A549 (cell line): ENCODE measurements around the gene ZBTB16. TPM values are rescaled to one million over a fixed set of nuclear protein-coding genes. Genes with fewer than 3 reads are reported as not detected.
A peak's percentile ranks its signal among the peaks of the same experiment; 100 is the strongest.

Source experiments
- ATAC-seq, 2 experiments: fragments of 200-7000 bp in 1 of 2; fragments of >200 bp in 1 of 2; cut with Nextera tagmentation in 1 of 2; cut with Tn5 transposase in 1 of 2; 3 replicates each; pipeline versions ENCODE4 v1.8.0 to v1.9.1; 2018 to 2020; ENCODE audit warnings: mild to moderate bottlenecking in 1 of 2, moderate library complexity in 1 of 2
- CTCF ChIA-PET: fragments of 300-600 bp; sonication (Branson Sonifier 250); formaldehyde crosslinking; extraction: SDS; loops from one replicate; lab custom pipeline; 2021; ENCODE audit warnings: antibody characterized with exemption, inconsistent platforms; lab: Yijun Ruan, JAX
- POLR2A ChIA-PET: fragments of 350-600 bp; formaldehyde crosslinking; extraction: SDS; loops from one replicate; lab custom pipeline; 2021; ENCODE audit warnings: antibody characterized with exemption, inconsistent platforms; lab: Yijun Ruan, JAX
- DNase-seq, 2 experiments: peaks; one replicate each; pipeline versions ENCODE4 v3.0.0 to v3.0.0-alpha.2; 2011 to 2016; ENCODE audit warnings: low read depth in 1 of 2, low spot score in 1 of 2
- FAIRE-seq: peaks from 2 replicates; lab custom pipeline; 2011; peaks lifted over from hg19 to GRCh38; lab: Jason Lieb, UNC
- H3K27ac ChIP-seq, 2 experiments: fragments of >200 bp; sonication (Bioruptor Twin); formaldehyde crosslinking; 3 replicates each; pipeline ENCODE4 v1.5.1; 2016 to 2017
- H3K4me1 ChIP-seq: fragments of >200 bp; sonication (Bioruptor Twin); formaldehyde crosslinking; 3 replicates; pipeline ENCODE4 v1.6.1; 2016
- H3K4me2 ChIP-seq: fragments of >200 bp; sonication (Bioruptor Twin); formaldehyde crosslinking; 3 replicates; pipeline ENCODE4 v1.6.1; 2016
- H3K4me3 ChIP-seq: fragments of >200 bp; sonication (Bioruptor Twin); formaldehyde crosslinking; 3 replicates; pipeline ENCODE4 v1.5.1; 2016
- H3K9me3 ChIP-seq: fragments of >200 bp; sonication (Bioruptor Twin); formaldehyde crosslinking; 3 replicates; pipeline ENCODE4 v1.6.1; 2016
- CEBPB ChIP-seq, 2 experiments: fragments of >200 bp in 1 of 2; sonication (Bioruptor Twin) in 1 of 2; formaldehyde crosslinking in 1 of 2; IDR thresholded peaks; 2 replicates each; pipeline ENCODE4 v1.6.1; 2012 to 2016
- EHF ChIP-seq: fragments of 250-450 bp; sonication (Bioruptor Pico); IDR thresholded peaks from 2 replicates; pipeline ENCODE4 v1.5.0; 2020; ENCODE audit warnings: mild to moderate bottlenecking
- EP300 ChIP-seq, 2 experiments: fragments of >200 bp; sonication (Bioruptor Twin); formaldehyde crosslinking; IDR thresholded peaks; 2 replicates in 1 of 2; 3 replicates in 1 of 2; pipeline ENCODE4 v1.6.1; 2016 to 2017
- ESRRA ChIP-seq: fragments of 150-350 bp; IDR thresholded peaks from 2 replicates; pipeline ENCODE4 v1.6.1; 2014; ENCODE audit warnings: mild to moderate bottlenecking, low read length, borderline replicate concordance
- FOSB ChIP-seq: fragments of 250-450 bp; sonication (Bioruptor Pico); IDR thresholded peaks from 2 replicates; pipeline ENCODE4 v1.5.0; 2020; ENCODE audit warnings: mild to moderate bottlenecking, moderate library complexity
- HDAC2 ChIP-seq: fragments of 200-600 bp; sonication (generic); IDR thresholded peaks from 2 replicates; pipeline ENCODE4 v1.6.1; 2016
- HEYL ChIP-seq: fragments of 250-450 bp; sonication (Bioruptor Pico); IDR thresholded peaks from 2 replicates; pipeline ENCODE4 v1.8.0; 2021; ENCODE audit warnings: mild to moderate bottlenecking, moderate library complexity
- HOXA7 ChIP-seq: fragments of 250-450 bp; sonication (Bioruptor Pico); IDR thresholded peaks from 2 replicates; pipeline ENCODE4 v1.5.0; 2020; ENCODE audit warnings: mild to moderate bottlenecking, moderate library complexity
- HOXB5 ChIP-seq: fragments of 250-450 bp; sonication (Bioruptor Pico); IDR thresholded peaks from 2 replicates; pipeline ENCODE4 v1.5.0; 2020; ENCODE audit warnings: mild to moderate bottlenecking, moderate library complexity
- JUNB ChIP-seq: fragments of >200 bp; sonication (Bioruptor Twin); formaldehyde crosslinking; IDR thresholded peaks from 2 replicates; pipeline ENCODE4 v1.6.1; 2016
- MAX ChIP-seq: IDR thresholded peaks from 2 replicates; pipeline ENCODE4 v1.6.1; 2012
- PBX3 ChIP-seq: IDR thresholded peaks from 2 replicates; pipeline ENCODE4 v1.6.1; 2012
- RCOR1 ChIP-seq: fragments of 150-350 bp; IDR thresholded peaks from 2 replicates; pipeline ENCODE4 v1.6.1; 2014; ENCODE audit warnings: antibody characterized with exemption, low read length, low read depth
- ZC3H11A ChIP-seq: fragments of 450-650 bp; IDR thresholded peaks from 2 replicates; pipeline ENCODE4 v1.6.1; 2014; ENCODE audit warnings: antibody characterized with exemption, mild to moderate bottlenecking
- WGBS: methylation state at CpG from one replicate; pipeline ENCODE4 v1.1.6; 2017; ENCODE audit errors: missing lambda C conversion rate; 5-methylcytosine and 5-hydroxymethylcytosine counted together
- polyA plus RNA-seq, 4 experiments: library from polyadenylated mRNA; depleted of rRNA in 3 of 4; stranded (reverse); fragments of >200 nt; fragmentation: RNase III in 1 of 4; extraction: RNeasy Plus Mini Kit Qiagen cat#74134 plus additional on column Dnase treatment in 1 of 4; gene quantifications; 2 replicates in 3 of 4; 3 replicates in 1 of 4; pipeline ENCODE4 v1.2.3, GENCODE V29; 2011 to 2017
- TF ChIP-seq, protein P1 (sequence below): fragments of 250-450 bp; sonication (Bioruptor Pico); IDR thresholded peaks from 2 replicates; pipeline ENCODE4 v1.5.0; 2020; ENCODE audit warnings: low read depth, mild to moderate bottlenecking, moderate library complexity

Gene ZBTB16
- polyA plus RNA-seq, 2 of the 4 experiments (the other 2 are of a cell fraction), result not detected

- WGBS, result 56% methylated on average over 13 of the region's 15 CpGs
- FAIRE-seq (no peak), ATAC-seq (no peak), DNase-seq (no peak)
- H3K4me1 ChIP-seq, result no peaks in the 10 kb centered on the region
- TF ChIP-seq EHF (CRISPR knock-in tag) (no peak), ESRRA (no peak), RCOR1 (no peak)
- ChIA-PET CTCF (interaction anchor here (1.9 kb wide), 1 partner anchor 20 kb away, joined by 14 read pairs; no protein-coding TSS in a partner anchor), POLR2A (no interaction called here)
- H3K27ac ChIP-seq, result no peak overlapping the region
- no peak overlapping the region for H3K4me3 ChIP-seq
- H3K9me3 ChIP-seq, result no peaks in the 10 kb centered on the region
- H3K4me2 ChIP-seq, result no peak overlapping the region
Observed at GRCh38 chr11:114242032-114242431, 182.5 kb downstream of the ZBTB16 start.

GRCh38 chr11:114243461-114244372 lies 184.2 kb downstream of the ZBTB16 start:
- Histone ChIP-seq H3K27ac (no peak overlapping the region), H3K4me2 (no peak overlapping the region), H3K9me3 (no peaks in the 10 kb centered on the region), H3K4me1 (no peaks in the 10 kb centered on the region), H3K4me3 (no peak overlapping the region)
- DNase-seq, result no peak
- POLR2A ChIA-PET, result no interaction called here
- 0 out of 6 replicates have a peak, but pooled peaks of 1 of the 2 experiments have one; percentile 10 for ATAC-seq
- TF ChIP-seq EP300 (IDR thresholded peaks at IDR 0.05) (no peak), ZC3H11A (no peak), HEYL (CRISPR knock-in tag) (no peak), CEBPB (IDR thresholded peaks at IDR 0.05) (0 out of 4 replicates have a peak, but pooled peaks of 1 of the 2 experiments have one; percentile 8), HDAC2 (no peak)
- no peak for FAIRE-seq
- WGBS, result 55% methylated on average over 9 of the region's 14 CpGs
- CTCF ChIA-PET, result no interaction called here

GRCh38 chr11:114244726-114245394 lies 185.3 kb downstream of the ZBTB16 start:
- DNase-seq, result no peak
- FAIRE-seq, result no peak
- TF ChIP-seq EP300 (IDR thresholded peaks at IDR 0.05) (no peak), MAX (no peak), HOXA7 (CRISPR knock-in tag) (no peak), FOSB (CRISPR knock-in tag) (no peak), JUNB (no peak), PBX3 (no peak), HOXB5 (CRISPR knock-in tag) (no peak)
- TF ChIP-seq, protein P1, sequence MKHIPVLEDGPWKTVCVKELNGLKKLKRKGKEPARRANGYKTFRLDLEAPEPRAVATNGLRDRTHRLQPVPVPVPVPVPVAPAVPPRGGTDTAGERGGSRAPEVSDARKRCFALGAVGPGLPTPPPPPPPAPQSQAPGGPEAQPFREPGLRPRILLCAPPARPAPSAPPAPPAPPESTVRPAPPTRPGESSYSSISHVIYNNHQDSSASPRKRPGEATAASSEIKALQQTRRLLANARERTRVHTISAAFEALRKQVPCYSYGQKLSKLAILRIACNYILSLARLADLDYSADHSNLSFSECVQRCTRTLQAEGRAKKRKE (CRISPR knock-in tag), result no peak
- Histone ChIP-seq H3K4me3 (no peak overlapping the region), H3K27ac (no peak overlapping the region), H3K9me3 (no peaks in the 10 kb centered on the region), H3K4me2 (no peak overlapping the region), H3K4me1 (no peaks in the 10 kb centered on the region)
- ChIA-PET POLR2A (no interaction called here), CTCF (interaction anchor here (1.4 kb wide), 1 partner anchor 18 kb away, joined by 3 read pairs; no protein-coding TSS in a partner anchor)
- WGBS, result 29% methylated on average over 9 of the region's 18 CpGs
- ATAC-seq, result no peak
